ENCODE data around the gene CAMK2A. TPM values are rescaled to one million over a fixed set of nuclear protein-coding genes. Genes with fewer than 3 reads are reported as not detected.

The CAMK2A gene
- total and polyA plus RNA-seq, 2 of the 4 experiments (the other 2 are of a cell fraction): 0.18 to 0.19 TPM

- ATAC-seq (ENCODE audit: low read depth): no peak
- Histone ChIP-seq H2BK5ac (ENCODE audit: low read depth, low read length, poor library complexity, severe bottlenecking) (no peak overlapping the region), H2AK5ac (ENCODE audit: low read depth, low read length) (no peak overlapping the region), H4K91ac (ENCODE audit: insufficient read depth, low read depth, low read length) (no peak overlapping the region), H4K5ac (ENCODE audit: low read depth, low read length) (no peak overlapping the region), H3K4me3 (ENCODE audit: insufficient read depth, low read depth, low read length) (no peak overlapping the region), H3K79me1 (ENCODE audit: low read depth in 1 of 2, low read length in 2 of 2) (no peaks in the 10 kb centered on the region), H3K18ac (ENCODE audit: low read depth, low read length) (no peak overlapping the region), H2BK15ac (ENCODE audit: low read depth, low read length) (no peak overlapping the region), H3K56ac (ENCODE audit: extremely low read depth, insufficient read depth, low read length) (no peak overlapping the region), H3K4me2 (ENCODE audit: low read depth, low read length) (no peak overlapping the region), H2BK120ac (ENCODE audit: low read depth, low read length) (no peak overlapping the region), H3K9ac (ENCODE audit: low read depth, low read length) (no peak overlapping the region), H4K20me1 (ENCODE audit: insufficient read depth, low read length) (no peaks in the 10 kb centered on the region; the same call in 1 of the 2 replicates), H2AK9ac (replicated peaks; ENCODE audit: low read depth, low read length, poor library complexity) (no peak overlapping the region), H3K14ac (replicated peaks; ENCODE audit: low read depth, low read length) (no peak overlapping the region), H3K9me1 (ENCODE audit: insufficient read depth, low read length) (peaks cover 4% of the 10 kb centered on the region; the same call in 1 of the 2 replicates), H3K36me3 (ENCODE audit: control insufficient read depth, insufficient read depth, low read length) (no peaks in the 10 kb centered on the region), H3K4me1 (ENCODE audit: control insufficient read depth, insufficient read depth, low read length) (no peaks in the 10 kb centered on the region), H2BK20ac (ENCODE audit: low read depth, low read length) (no peak overlapping the region), H3K9me3 (ENCODE audit: control insufficient read depth, insufficient read depth, low read length) (no peaks in the 10 kb centered on the region), H4K8ac (ENCODE audit: low read depth in 2 of 2, low read length in 2 of 2) (no peak overlapping the region), H3K23ac (ENCODE audit: low read depth, low read length) (no peak overlapping the region), H3K27me3 (ENCODE audit: control insufficient read depth, insufficient read depth, low read length) (peaks cover 70% of the 10 kb centered on the region), H2AFZ (replicated peaks; ENCODE audit: low read length, poor library complexity) (no peak overlapping the region), H3K4ac (ENCODE audit: low read depth, low read length) (no peak overlapping the region), H3K27ac (ENCODE audit: insufficient read depth, low read length) (no peak overlapping the region)
- no peak for DNase-seq
- ChIA-PET CTCF (no interaction called here), POLR2A (ENCODE audit: unreplicated experiment) (no interaction called here)
- no TSS peak for BruUV-seq (replicated peaks)
- TF ChIP-seq BHLHE40 (IDR thresholded peaks at IDR 0.05; ENCODE audit: low read depth, low read length) (no peak), RCOR1 (IDR thresholded peaks at IDR 0.05; ENCODE audit: insufficient replicate concordance, low read length) (no peak), CEBPB (IDR thresholded peaks at IDR 0.05; ENCODE audit: low read depth, low read length) (no peak), POLR2A (IDR thresholded peaks at IDR 0.05; ENCODE audit: low read depth, low read length) (no peak), RFX5 (IDR thresholded peaks at IDR 0.05; ENCODE audit: low read depth, low read length) (no peak), MAZ (IDR thresholded peaks at IDR 0.05; ENCODE audit: borderline replicate concordance, low read depth, low read length) (no peak), NFE2L2 (IDR thresholded peaks at IDR 0.05; ENCODE audit: low read depth, low read length) (no peak)
- TF ChIP-seq, protein P1, sequence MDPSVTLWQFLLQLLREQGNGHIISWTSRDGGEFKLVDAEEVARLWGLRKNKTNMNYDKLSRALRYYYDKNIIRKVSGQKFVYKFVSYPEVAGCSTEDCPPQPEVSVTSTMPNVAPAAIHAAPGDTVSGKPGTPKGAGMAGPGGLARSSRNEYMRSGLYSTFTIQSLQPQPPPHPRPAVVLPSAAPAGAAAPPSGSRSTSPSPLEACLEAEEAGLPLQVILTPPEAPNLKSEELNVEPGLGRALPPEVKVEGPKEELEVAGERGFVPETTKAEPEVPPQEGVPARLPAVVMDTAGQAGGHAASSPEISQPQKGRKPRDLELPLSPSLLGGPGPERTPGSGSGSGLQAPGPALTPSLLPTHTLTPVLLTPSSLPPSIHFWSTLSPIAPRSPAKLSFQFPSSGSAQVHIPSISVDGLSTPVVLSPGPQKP (IDR thresholded peaks at IDR 0.05; ENCODE audit: borderline replicate concordance, low read depth, low read length): no peak
- TF ChIP-seq, protein P2, sequence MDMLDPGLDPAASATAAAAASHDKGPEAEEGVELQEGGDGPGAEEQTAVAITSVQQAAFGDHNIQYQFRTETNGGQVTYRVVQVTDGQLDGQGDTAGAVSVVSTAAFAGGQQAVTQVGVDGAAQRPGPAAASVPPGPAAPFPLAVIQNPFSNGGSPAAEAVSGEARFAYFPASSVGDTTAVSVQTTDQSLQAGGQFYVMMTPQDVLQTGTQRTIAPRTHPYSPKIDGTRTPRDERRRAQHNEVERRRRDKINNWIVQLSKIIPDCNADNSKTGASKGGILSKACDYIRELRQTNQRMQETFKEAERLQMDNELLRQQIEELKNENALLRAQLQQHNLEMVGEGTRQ (IDR thresholded peaks at IDR 0.05; ENCODE audit: low read depth, low read length): no peak
- intact Hi-C loops (cut with micrococcal nuclease): no loop called here
- in situ Hi-C loops (cut with MboI; ENCODE audit: low sequenced_read_pairs): no loop called here
- dilution Hi-C loops (cut with HindIII; ENCODE audit: low sequenced_read_pairs, unreplicated experiment): no loop called here
- no CpG with 5 or more reads among the region's 2 CpGs for WGBS, 2 experiments (ENCODE audit: extremely low coverage in 2 of 2, insufficient read length in 1 of 2)
Observed at GRCh38 chr5:150184006-150184405, 105.6 kb downstream of the CAMK2A start.

Measured in IMR-90 (cell line).